H1 (cell line): ENCODE measurements around the gene DICER1. TPM values are rescaled to one million over a fixed set of nuclear protein-coding genes. Genes with fewer than 3 reads are reported as not detected.

ENCODE experiments used
- CTCF ChIA-PET: fragments of 300-600 bp; sonication (Branson Sonifier 250); formaldehyde crosslinking; loops from one replicate; lab custom pipeline; 2021; ENCODE audit not compliant: partially characterized antibody; lab: Charles Lee
- POLR2A ChIA-PET: fragments of 300-600 bp; sonication (Branson Sonifier 250); formaldehyde crosslinking; loops from one replicate; lab custom pipeline; 2021; ENCODE audit warnings: inconsistent platforms; ENCODE audit not compliant: partially characterized antibody; lab: Charles Lee
- DNase-seq, 2 experiments: peaks; one replicate each; pipeline versions ENCODE4 v3.0.0 to v3.0.0-alpha.2; 2010 to 2022; ENCODE audit warnings: low spot score in 2 of 2, low read depth in 1 of 2, mixed read lengths in 1 of 2
- FAIRE-seq: peaks from 2 replicates; lab custom pipeline; 2011; peaks lifted over from hg19 to GRCh38; lab: Jason Lieb, UNC
- H2AFZ ChIP-seq: 2 replicates; pipeline ENCODE4 v1.8.1; 2012; ENCODE audit warnings: low read length, inconsistent platforms
- H2AK5ac ChIP-seq: 2 replicates; pipeline ENCODE4 v1.6.1; 2013; ENCODE audit warnings: low read depth, low read length
- H2BK120ac ChIP-seq: replicated peaks from 2 replicates; pipeline ENCODE3; 2013; ENCODE audit warnings: low read depth, low read length, inconsistent platforms
- H2BK12ac ChIP-seq: 2 replicates; pipeline ENCODE4 v1.6.1; 2013; ENCODE audit warnings: low read depth, low read length
- H2BK15ac ChIP-seq: 2 replicates; pipeline ENCODE4 v1.6.1; 2013; ENCODE audit warnings: low read length
- H2BK20ac ChIP-seq: 2 replicates; pipeline ENCODE4 v1.6.1; 2013; ENCODE audit warnings: low read length
- H2BK5ac ChIP-seq: 2 replicates; pipeline ENCODE4 v1.6.1; 2013; ENCODE audit warnings: low read depth, low read length
- H3K14ac ChIP-seq: 2 replicates; pipeline ENCODE4 v1.6.1; 2013; ENCODE audit warnings: inconsistent platforms; ENCODE audit not compliant: insufficient read length
- H3K18ac ChIP-seq: 2 replicates; pipeline ENCODE4 v1.6.1; 2013; ENCODE audit warnings: low read length; ENCODE audit errors: extremely low read depth
- H3K23ac ChIP-seq: 2 replicates; pipeline ENCODE4 v1.6.1; 2013; ENCODE audit warnings: inconsistent platforms; ENCODE audit not compliant: insufficient read length
- H3K23me2 ChIP-seq: 2 replicates; pipeline ENCODE4 v1.6.1; 2013; ENCODE audit warnings: low read depth, low read length
- H3K27ac ChIP-seq: 2 replicates; pipeline ENCODE4 v1.6.1; 2011; ENCODE audit warnings: low read depth, low read length, inconsistent platforms
- H3K27me3 ChIP-seq, 4 experiments: replicated peaks in 1 of 4; 1 replicate in 1 of 4; 2 replicates in 3 of 4; pipeline versions ENCODE4 v1.6.1 to v1.8.1; 2011 to 2013; ENCODE audit warnings: low read length in 3 of 4, mild to moderate bottlenecking in 3 of 4, inconsistent platforms in 2 of 4, mixed read lengths in 2 of 4, moderate library complexity in 1 of 4; ENCODE audit not compliant: control insufficient read depth in 3 of 4, insufficient read depth in 3 of 4; ENCODE audit errors: extremely low read depth in 1 of 4
- H3K36me3 ChIP-seq, 4 experiments: 2 replicates each; pipeline versions ENCODE4 v1.6.1 to v1.8.1; 2011 to 2013; ENCODE audit warnings: mild to moderate bottlenecking in 4 of 4, low read length in 3 of 4, moderate library complexity in 2 of 4, control low read depth in 1 of 4, inconsistent platforms in 1 of 4; ENCODE audit not compliant: insufficient read depth in 4 of 4, control insufficient read depth in 2 of 4
- H3K4ac ChIP-seq: replicated peaks from 2 replicates; pipeline ENCODE3; 2013; ENCODE audit warnings: low read length, low read depth, mixed read lengths, inconsistent platforms; ENCODE audit not compliant: insufficient read length
- H3K4me1 ChIP-seq, 4 experiments: replicated peaks in 1 of 4; 1 replicate in 1 of 4; 2 replicates in 3 of 4; pipeline versions ENCODE4 v1.6.1 to v1.8.1; 2011 to 2013; ENCODE audit warnings: low read length in 3 of 4, inconsistent platforms in 2 of 4, mixed read lengths in 1 of 4; ENCODE audit not compliant: insufficient read depth in 4 of 4, control insufficient read depth in 3 of 4
- H3K4me2 ChIP-seq, 2 experiments: 2 replicates each; pipeline versions ENCODE4 v1.6.1 to v1.8.1; 2011 to 2013; ENCODE audit warnings: low read depth in 2 of 2, low read length in 2 of 2, control low read depth in 1 of 2, inconsistent platforms in 1 of 2, mild to moderate bottlenecking in 1 of 2; ENCODE audit not compliant: insufficient read depth in 1 of 2
- H3K4me3 ChIP-seq, 4 experiments: fragments of 200-600, 300-600 bp in 1 of 4; sonication (generic), shearing (Covaris generic), sonication (Bioruptor Twin) in 1 of 4; 2 replicates each; pipeline versions ENCODE4 v1.5.1 to v1.8.1; 2011 to 2016; ENCODE audit warnings: low read length in 4 of 4, low read depth in 3 of 4, control low read depth in 2 of 4, inconsistent platforms in 2 of 4, mild to moderate bottlenecking in 2 of 4, mixed read lengths in 1 of 4, moderate library complexity in 1 of 4; ENCODE audit not compliant: insufficient read depth in 2 of 4; ENCODE audit errors: extremely low read depth in 1 of 4
- H3K56ac ChIP-seq: replicated peaks from 2 replicates; pipeline ENCODE3; 2013; ENCODE audit warnings: low read depth, mild to moderate bottlenecking, mixed read lengths, low read length, inconsistent platforms; ENCODE audit not compliant: insufficient read length
- H3K79me1 ChIP-seq: 2 replicates; pipeline ENCODE4 v1.6.1; 2013; ENCODE audit warnings: low read depth, low read length, control low read depth
- H3K79me2 ChIP-seq, 2 experiments: 2 replicates each; pipeline versions ENCODE4 v1.6.1 to v1.8.1; 2012 to 2013; ENCODE audit warnings: low read length in 2 of 2, mild to moderate bottlenecking in 2 of 2, inconsistent platforms in 1 of 2; ENCODE audit not compliant: insufficient read depth in 2 of 2, control insufficient read depth in 1 of 2
- H3K9ac ChIP-seq, 4 experiments: replicated peaks in 1 of 4; 1 replicate in 1 of 4; 2 replicates in 3 of 4; pipeline versions ENCODE4 v1.6.1 to v1.8.1; 2011 to 2013; ENCODE audit warnings: low read depth in 3 of 4, low read length in 3 of 4, control low read depth in 2 of 4, mild to moderate bottlenecking in 2 of 4, moderate library complexity in 2 of 4, inconsistent platforms in 1 of 4; ENCODE audit errors: extremely low read depth in 1 of 4
- H3K9me3 ChIP-seq, 2 experiments: 2 replicates each; pipeline versions ENCODE4 v1.6.1 to v1.8.1; 2012 to 2013; ENCODE audit warnings: mild to moderate bottlenecking in 2 of 2, moderate library complexity in 2 of 2, control low read depth in 1 of 2, inconsistent platforms in 1 of 2, low read depth in 1 of 2, low read length in 1 of 2, mixed read lengths in 1 of 2; ENCODE audit not compliant: insufficient read depth in 2 of 2
- H4K20me1 ChIP-seq, 2 experiments: replicated peaks in 1 of 2; 2 replicates each; pipeline versions ENCODE3 to v1.8.1; 2011 to 2013; ENCODE audit warnings: inconsistent platforms in 2 of 2, low read length in 2 of 2, mild to moderate bottlenecking in 1 of 2; ENCODE audit not compliant: insufficient read depth in 2 of 2, control insufficient read depth in 1 of 2
- H4K5ac ChIP-seq: 2 replicates; pipeline ENCODE4 v1.6.1; 2013; ENCODE audit warnings: low read length, low read depth, mixed read lengths, inconsistent platforms; ENCODE audit not compliant: insufficient read length
- H4K8ac ChIP-seq: 2 replicates; pipeline ENCODE4 v1.8.0; 2013; ENCODE audit warnings: mild to moderate bottlenecking, moderate library complexity, low read length, inconsistent platforms; ENCODE audit not compliant: insufficient read depth; ENCODE audit errors: extremely low read depth
- H4K91ac ChIP-seq: replicated peaks from 2 replicates; pipeline ENCODE3; 2013; ENCODE audit warnings: low read length, mixed read lengths, inconsistent platforms; ENCODE audit not compliant: insufficient read length
- BACH1 ChIP-seq: IDR thresholded peaks from 2 replicates; pipeline ENCODE4 v1.6.1; 2012; ENCODE audit warnings: low read length, improper control_type of control experiment
- BRCA1 ChIP-seq: IDR thresholded peaks from 2 replicates; pipeline ENCODE4 v1.6.1; 2012; ENCODE audit warnings: low read depth, low read length, improper control_type of control experiment
- CBX8 ChIP-seq: fragments of 300-800, 300-1000 bp; sonication (generic); IDR thresholded peaks from 2 replicates; pipeline ENCODE4 v1.7.1; 2016; ENCODE audit warnings: low read depth, low read length, borderline replicate concordance
- CTBP2 ChIP-seq: IDR thresholded peaks from 2 replicates; pipeline ENCODE4 v1.7.0; 2011; ENCODE audit warnings: borderline replicate concordance, mild to moderate bottlenecking, moderate library complexity, mixed read lengths, low read length; ENCODE audit not compliant: insufficient read depth, insufficient read length
- MAFK ChIP-seq: IDR thresholded peaks from 2 replicates; pipeline ENCODE4 v1.6.1; 2012; ENCODE audit warnings: low read depth, mild to moderate bottlenecking, improper control_type of control experiment, low read length
- POLR2AphosphoS5 ChIP-seq: IDR thresholded peaks from 2 replicates; pipeline ENCODE4 v1.6.1; 2011; ENCODE audit warnings: low read depth, low read length
- RAD21 ChIP-seq, 2 experiments: IDR thresholded peaks in 1 of 2; conservative IDR thresholded peaks in 1 of 2; 2 replicates each; pipeline ENCODE4 v1.6.1; 2011; ENCODE audit warnings: low read depth in 2 of 2, low read length in 2 of 2, improper control_type of control experiment in 1 of 2, inconsistent platforms in 1 of 2, mild to moderate bottlenecking in 1 of 2, moderate library complexity in 1 of 2
- SIX5 ChIP-seq: IDR thresholded peaks from 2 replicates; pipeline ENCODE4 v1.6.1; 2011; ENCODE audit warnings: mild to moderate bottlenecking, low read depth, low read length
- SRF ChIP-seq: IDR thresholded peaks from 2 replicates; pipeline ENCODE4 v1.6.1; 2011; ENCODE audit warnings: mild to moderate bottlenecking, low read depth, low read length, moderate library complexity
- polyA plus RNA-seq, 7 experiments: library from polyadenylated mRNA; depleted of rRNA in 3 of 7; stranded (reverse) in 5 of 7; unstranded in 2 of 7; fragments of >200 nt in 5 of 7; fragments of 200-250 nt in 2 of 7; gene quantifications; 1 replicate in 5 of 7; 2 replicates in 1 of 7; 4 replicates in 1 of 7; pipeline versions ENCODE4 v1.2.1 to v1.2.3, GENCODE V29; 2011 to 2013; ENCODE audit warnings: missing spikeins in 2 of 7, mixed read lengths in 2 of 7
- total RNA-seq: library from RNA; stranded (reverse); fragmentation: NEBNext Ultra II Directional; extraction: Animal tissue kit (Norgen Biotek cat#: 25700); gene quantifications from 2 replicates; pipeline ENCODE4 v1.2.1, GENCODE V29; 2021
- TF ChIP-seq, protein P1 (sequence below): IDR thresholded peaks from 2 replicates; pipeline ENCODE4 v1.6.1; 2011; ENCODE audit warnings: low read length, improper control_type of control experiment
- TF ChIP-seq, protein P2 (sequence below): IDR thresholded peaks from 2 replicates; pipeline ENCODE4 v1.6.1; 2012; ENCODE audit warnings: inconsistent platforms

DICER1 gene
- total and polyA plus RNA-seq, 2 of the 8 experiments (the other 6 are each of a cell fraction or from before 2014, with no cell fraction given): 11.9 to 61.8 TPM

DNA sequence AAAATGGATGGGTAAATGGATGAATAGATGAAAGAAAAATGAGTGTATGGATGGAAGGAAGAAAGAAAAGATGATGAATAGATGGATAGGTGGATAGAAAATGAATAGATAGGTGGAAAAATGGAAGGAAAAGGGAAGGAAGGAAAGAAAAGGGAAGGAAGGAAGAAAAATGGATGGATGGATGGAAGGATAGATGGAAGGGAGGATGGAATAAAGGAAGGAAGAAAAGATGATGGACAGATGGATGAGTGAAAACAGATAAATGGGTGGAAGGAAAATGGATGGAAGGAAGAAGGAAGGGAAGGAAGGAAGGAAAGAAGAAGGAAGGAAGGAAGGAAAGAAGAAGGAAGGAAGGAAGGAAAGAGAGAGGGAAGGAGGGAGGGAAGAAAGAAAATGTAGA is 107.4 kb downstream of the DICER1 start:
- Histone ChIP-seq H3K79me2 (no peaks in the 10 kb centered on the region), H3K79me1 (no peaks in the 10 kb centered on the region), H2BK120ac (no peak overlapping the region), H2AK5ac (no peak overlapping the region), H4K5ac (no peak overlapping the region), H3K4me2 (no peak overlapping the region), H3K27me3 (peaks cover 0 to 4% (median 0%) of the 10 kb centered on the region in 4 experiments; a peak in 2 of 7 replicates), H3K56ac (no peak overlapping the region), H3K14ac (no peak overlapping the region), H4K91ac (no peak overlapping the region), H2BK12ac (no peak overlapping the region), H2BK20ac (no peak overlapping the region), H2BK5ac (no peak overlapping the region), H3K9me3 (no peaks in the 10 kb centered on the region), H3K18ac (no peak overlapping the region), H3K23me2 (peaks cover 5% of the 10 kb centered on the region; the same call in 1 of the 2 replicates), H3K36me3 (no peaks in the 10 kb centered on the region), H4K8ac (no peak overlapping the region), H3K4me1 (peaks cover 0 to 3% (median 1%) of the 10 kb centered on the region in 4 experiments; a peak in 1 of 7 replicates), H4K20me1 (no peaks in the 10 kb centered on the region), H3K4ac (no peak overlapping the region), H2AFZ (no peak overlapping the region), H3K23ac (no peak overlapping the region), H3K4me3 (no peak overlapping the region), H3K9ac (no peak overlapping the region), H3K27ac (no peak overlapping the region), H2BK15ac (no peak overlapping the region)
- TF ChIP-seq, protein P1, sequence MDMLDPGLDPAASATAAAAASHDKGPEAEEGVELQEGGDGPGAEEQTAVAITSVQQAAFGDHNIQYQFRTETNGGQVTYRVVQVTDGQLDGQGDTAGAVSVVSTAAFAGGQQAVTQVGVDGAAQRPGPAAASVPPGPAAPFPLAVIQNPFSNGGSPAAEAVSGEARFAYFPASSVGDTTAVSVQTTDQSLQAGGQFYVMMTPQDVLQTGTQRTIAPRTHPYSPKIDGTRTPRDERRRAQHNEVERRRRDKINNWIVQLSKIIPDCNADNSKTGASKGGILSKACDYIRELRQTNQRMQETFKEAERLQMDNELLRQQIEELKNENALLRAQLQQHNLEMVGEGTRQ: no peak
- no peak for TF ChIP-seq BRCA1
- TF ChIP-seq POLR2AphosphoS5: no peak
- TF ChIP-seq CBX8: no peak
- TF ChIP-seq RAD21 (IDR thresholded peaks at IDR 0.05 in 1 of 2, conservative IDR thresholded peaks at IDR 0.05 in 1 of 2; ENCODE audit: low read depth in 2 of 2, low read length in 2 of 2): no peak
- TF ChIP-seq SIX5: no peak
- TF ChIP-seq BACH1: no peak
- TF ChIP-seq SRF: no peak
- TF ChIP-seq MAFK: no peak
- TF ChIP-seq, protein P2, sequence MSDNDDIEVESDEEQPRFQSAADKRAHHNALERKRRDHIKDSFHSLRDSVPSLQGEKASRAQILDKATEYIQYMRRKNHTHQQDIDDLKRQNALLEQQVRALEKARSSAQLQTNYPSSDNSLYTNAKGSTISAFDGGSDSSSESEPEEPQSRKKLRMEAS: no peak
- TF ChIP-seq CTBP2: no peak
- POLR2A ChIA-PET: no interaction called here
- DNase-seq (no peak), FAIRE-seq (no peak)
- CTCF ChIA-PET: interaction anchor here (0.7 to 1.7 kb wide), 5 partner anchors 12 to 147 kb away, joined by 3 to 6 read pairs (median 3); no protein-coding TSS in a partner anchor
